ENCODE results near the gene CDH23. TPM values are rescaled to one million over a fixed set of nuclear protein-coding genes. Genes with fewer than 3 reads are reported as not detected.

Gene CDH23
- total RNA-seq, 2 donors from 2014 or later, result 0.06 TPM; not detected in 1

DNA sequence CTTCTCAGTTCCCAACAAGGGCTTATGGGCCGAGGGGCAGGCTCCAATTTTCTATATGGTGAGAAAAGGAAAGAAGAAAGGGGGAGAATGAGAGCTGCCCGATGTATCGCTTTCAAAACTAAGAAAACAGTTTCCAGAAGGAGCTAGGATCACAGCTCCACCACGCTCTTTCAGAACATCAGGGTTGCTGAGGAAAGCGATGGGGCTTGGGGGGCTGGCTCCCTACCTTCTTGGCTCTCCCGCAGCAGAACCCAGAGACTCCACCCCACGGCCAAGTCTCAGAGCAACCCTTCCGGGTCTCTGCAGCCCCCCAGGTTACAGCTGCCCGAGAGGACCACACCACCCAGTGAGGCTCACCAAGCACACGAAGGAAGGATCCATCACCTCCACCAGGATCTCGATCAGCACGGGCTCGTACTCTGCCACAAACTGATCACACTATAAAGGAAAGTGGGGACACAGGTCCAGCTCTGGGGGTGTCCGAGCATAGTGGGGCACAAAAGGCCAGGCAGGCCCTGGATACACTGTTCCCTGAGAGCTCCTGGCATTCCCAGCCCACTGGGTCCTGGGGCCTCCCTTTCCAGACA, 422.0 kb downstream of the CDH23 start:
- Mint-ChIP-seq H3K27ac (no peak overlapping the region), H3K9me3 (no peaks in the 10 kb centered on the region), H3K36me3 (peaks cover 15% of the 10 kb centered on the region), H3K4me1 (ENCODE audit: low read depth in 2 of 2) (peaks cover 17 to 23% of the 10 kb centered on the region in 2 donors), H3K4me3 (no peak overlapping the region), H3K27me3 (no peaks in the 10 kb centered on the region)
- DNase-seq (ENCODE audit: low spot score), result peak; percentile 54
- ATAC-seq, result no peak

DNA sequence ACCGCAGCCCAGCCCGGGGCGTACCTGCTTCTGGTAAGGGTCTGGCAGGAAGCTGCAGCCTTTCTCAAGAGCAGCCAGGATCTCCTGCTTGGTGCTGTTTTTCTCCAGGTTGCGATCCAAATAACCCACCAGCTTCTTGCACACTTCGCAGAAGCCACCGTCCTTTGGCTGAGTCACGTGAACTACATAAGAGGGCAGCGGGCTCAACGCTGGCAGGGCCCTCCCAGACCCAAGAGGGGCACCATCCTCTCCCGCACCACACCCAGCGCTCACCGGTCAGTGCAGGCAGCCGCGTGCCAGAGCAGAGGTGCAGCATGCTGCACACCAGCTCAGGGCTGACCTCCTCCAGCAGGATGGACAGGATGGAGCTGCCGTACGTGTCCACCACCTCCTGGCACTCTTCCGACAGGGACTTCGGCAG, 422.7 kb downstream of the CDH23 start:
- Mint-ChIP-seq H3K4me3 (no peak overlapping the region), H3K9me3 (no peaks in the 10 kb centered on the region), H3K27me3 (no peaks in the 10 kb centered on the region), H3K36me3 (peaks cover 17% of the 10 kb centered on the region), H3K4me1 (ENCODE audit: low read depth in 2 of 2) (peaks cover 17 to 24% of the 10 kb centered on the region in 2 donors), H3K27ac (no peak overlapping the region)
- DNase-seq (ENCODE audit: low spot score), result no peak
- ATAC-seq, result no peak

DNA sequence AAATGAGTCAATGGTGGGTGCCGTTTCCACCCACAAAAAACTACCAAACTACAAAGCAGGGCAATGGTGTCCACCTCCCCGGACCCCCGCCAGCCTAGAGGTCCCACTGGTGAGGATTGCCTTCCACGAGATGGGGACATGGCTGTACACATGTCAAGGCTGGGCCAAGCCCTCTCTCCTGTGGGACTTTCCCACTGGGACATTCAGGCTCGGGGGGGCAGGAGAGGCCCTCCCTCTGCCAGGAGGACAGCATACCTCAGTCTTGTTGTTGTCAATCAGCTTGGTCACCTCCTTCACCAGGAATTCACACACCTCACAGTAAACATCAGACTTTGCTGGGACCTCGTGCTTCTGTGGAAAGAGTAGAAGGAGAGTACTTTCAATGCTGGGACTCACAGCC, 423.3 kb downstream of the CDH23 start:
- no peak overlapping the region for H3K27ac Mint-ChIP-seq
- peaks cover 17 to 24% of the 10 kb centered on the region in 2 donors for H3K4me1 Mint-ChIP-seq (ENCODE audit: low read depth in 2 of 2)

GRCh38 chr10:71820966-71821365, 424.2 kb downstream of the CDH23 start:
- H3K36me3 Mint-ChIP-seq, result peaks cover 17% of the 10 kb centered on the region
- ATAC-seq, result no peak
- no peak overlapping the region for H3K4me3 Mint-ChIP-seq

More for the DNA sequence above, 423.3 kb downstream of the CDH23 start:
- no peak overlapping the region for H3K4me3 Mint-ChIP-seq
- H3K9me3 Mint-ChIP-seq, result no peaks in the 10 kb centered on the region
- H3K27me3 Mint-ChIP-seq, result no peaks in the 10 kb centered on the region
- peaks cover 17% of the 10 kb centered on the region for H3K36me3 Mint-ChIP-seq
- ATAC-seq (no peak), DNase-seq (ENCODE audit: low spot score) (no peak)

GRCh38 chr10:71821909-71822763, 425.4 kb downstream of the CDH23 start:
- H3K36me3 Mint-ChIP-seq, result peaks cover 17% of the 10 kb centered on the region

More at GRCh38 chr10:71820966-71821365, 424.2 kb downstream of the CDH23 start:
- no peak for DNase-seq (ENCODE audit: low spot score)
- no peak overlapping the region for H3K27ac Mint-ChIP-seq
- H3K27me3 Mint-ChIP-seq, result no peaks in the 10 kb centered on the region
- no peaks in the 10 kb centered on the region for H3K9me3 Mint-ChIP-seq
- peaks cover 17 to 24% of the 10 kb centered on the region in 2 donors for H3K4me1 Mint-ChIP-seq (ENCODE audit: low read depth in 2 of 2)

GRCh38 chr10:71823356-71823755, 426.6 kb downstream of the CDH23 start:
- peaks cover 17 to 24% of the 10 kb centered on the region in 2 donors for H3K4me1 Mint-ChIP-seq (ENCODE audit: low read depth in 2 of 2)
- no peaks in the 10 kb centered on the region for H3K27me3 Mint-ChIP-seq
- H3K4me3 Mint-ChIP-seq, result no peak overlapping the region
- H3K27ac Mint-ChIP-seq, result no peak overlapping the region
- ATAC-seq, result no peak
- no peaks in the 10 kb centered on the region for H3K9me3 Mint-ChIP-seq
- DNase-seq (ENCODE audit: low spot score), result no peak
- H3K36me3 Mint-ChIP-seq, result peaks cover 11% of the 10 kb centered on the region

More at GRCh38 chr10:71821909-71822763, 425.4 kb downstream of the CDH23 start:
- H3K27me3 Mint-ChIP-seq, result no peaks in the 10 kb centered on the region
- DNase-seq (ENCODE audit: low spot score), result no peak
- H3K27ac Mint-ChIP-seq, result peak overlapping the region in 1 of 2 donors; percentile 33
- no peak overlapping the region for H3K4me3 Mint-ChIP-seq
- H3K9me3 Mint-ChIP-seq, result no peaks in the 10 kb centered on the region
- H3K4me1 Mint-ChIP-seq (ENCODE audit: low read depth in 2 of 2), result peaks cover 17 to 24% of the 10 kb centered on the region in 2 donors
- peak; percentile 82 to 92 for ATAC-seq

- ATAC-seq, result no peak
- H3K4me3 Mint-ChIP-seq, result no peak overlapping the region
- peaks cover 21 to 24% of the 10 kb centered on the region in 2 donors for H3K4me1 Mint-ChIP-seq (ENCODE audit: low read depth in 2 of 2)
- H3K36me3 Mint-ChIP-seq, result peaks cover 11% of the 10 kb centered on the region
- H3K9me3 Mint-ChIP-seq, result no peaks in the 10 kb centered on the region
- no peaks in the 10 kb centered on the region for H3K27me3 Mint-ChIP-seq
- no peak overlapping the region for H3K27ac Mint-ChIP-seq
- DNase-seq (ENCODE audit: low spot score), result no peak
Observed at GRCh38 chr10:71824333-71824732, 427.6 kb downstream of the CDH23 start.

DNA sequence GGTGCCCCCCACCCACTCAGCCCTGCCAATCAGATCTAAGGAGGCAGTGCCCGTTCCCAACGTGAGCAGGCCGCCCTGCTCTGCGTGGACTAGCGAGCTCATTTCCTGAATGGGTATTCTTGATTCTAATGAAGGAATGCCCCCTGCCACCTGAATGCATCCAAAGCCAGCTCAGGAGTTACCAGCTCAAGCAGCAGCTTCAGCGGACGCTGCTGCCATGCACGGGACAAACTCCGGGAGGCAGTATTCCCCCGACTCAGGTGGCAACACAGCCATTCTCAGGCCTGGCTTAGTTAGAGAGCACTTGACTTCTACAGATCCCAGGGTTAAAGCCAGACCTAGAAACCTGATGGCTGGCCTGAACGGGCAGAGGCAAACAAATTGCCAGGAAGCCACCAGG, 428.5 kb downstream of the CDH23 start:
- H3K27me3 Mint-ChIP-seq, result no peaks in the 10 kb centered on the region
- ATAC-seq, result no peak
- H3K27ac Mint-ChIP-seq, result no peak overlapping the region
- peaks cover 24 to 25% of the 10 kb centered on the region in 2 donors for H3K4me1 Mint-ChIP-seq (ENCODE audit: low read depth in 2 of 2)
- H3K9me3 Mint-ChIP-seq, result no peaks in the 10 kb centered on the region
- peaks cover 15% of the 10 kb centered on the region for H3K36me3 Mint-ChIP-seq
- no peak for DNase-seq (ENCODE audit: low spot score)
- no peak overlapping the region for H3K4me3 Mint-ChIP-seq

DNA sequence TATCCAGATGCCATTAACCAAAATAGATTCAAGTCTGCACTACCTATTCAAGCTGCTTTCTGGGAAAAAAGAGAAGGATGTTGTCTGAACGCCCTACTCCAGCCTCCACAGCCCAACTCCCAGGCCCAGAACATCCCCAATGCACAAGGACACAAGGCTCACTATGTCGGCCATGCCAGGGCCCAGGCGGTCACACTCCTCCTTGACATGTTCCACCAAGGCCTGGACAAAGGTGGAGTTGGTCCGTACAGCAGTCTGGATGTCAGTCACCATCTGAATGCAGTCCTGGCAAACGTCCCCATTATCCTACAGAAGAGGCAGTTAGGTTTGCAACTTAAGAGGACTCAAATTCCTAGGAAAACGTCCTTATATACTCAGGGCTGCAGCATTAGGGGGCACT, 431.1 kb downstream of the CDH23 start:
- Mint-ChIP-seq H3K27me3 (no peaks in the 10 kb centered on the region), H3K36me3 (peaks cover 13% of the 10 kb centered on the region), H3K27ac (no peak overlapping the region), H3K9me3 (no peaks in the 10 kb centered on the region), H3K4me1 (ENCODE audit: low read depth in 2 of 2) (peaks cover 6 to 15% of the 10 kb centered on the region in 2 donors), H3K4me3 (no peak overlapping the region)
- DNase-seq (ENCODE audit: low spot score), result no peak
- no peak for ATAC-seq

GRCh38 chr10:71828702-71829101, 432.0 kb downstream of the CDH23 start:
- H3K9me3 Mint-ChIP-seq, result no peaks in the 10 kb centered on the region
- H3K27ac Mint-ChIP-seq, result no peak overlapping the region
- no peak for ATAC-seq
- H3K36me3 Mint-ChIP-seq, result peaks cover 10% of the 10 kb centered on the region
- peaks cover 8 to 22% of the 10 kb centered on the region in 2 donors for H3K4me1 Mint-ChIP-seq (ENCODE audit: low read depth in 2 of 2)
- DNase-seq (ENCODE audit: low spot score), result no peak
- no peaks in the 10 kb centered on the region for H3K27me3 Mint-ChIP-seq
- no peak overlapping the region for H3K4me3 Mint-ChIP-seq

GRCh38 chr10:71829171-71829570, 432.5 kb downstream of the CDH23 start:
- peaks cover 6 to 23% of the 10 kb centered on the region in 2 donors for H3K4me1 Mint-ChIP-seq (ENCODE audit: low read depth in 2 of 2)
- no peaks in the 10 kb centered on the region for H3K9me3 Mint-ChIP-seq
- H3K27me3 Mint-ChIP-seq, result no peaks in the 10 kb centered on the region
- DNase-seq (ENCODE audit: low spot score) (no peak), ATAC-seq (peak in 1 of 2 donors; percentile 49)
- H3K4me3 Mint-ChIP-seq, result no peak overlapping the region
- peaks cover 7% of the 10 kb centered on the region for H3K36me3 Mint-ChIP-seq
- peak overlapping the region in 1 of 2 donors; percentile 41 for H3K27ac Mint-ChIP-seq

GRCh38 chr10:71829896-71830295, 433.2 kb downstream of the CDH23 start:
- no peak overlapping the region for H3K4me3 Mint-ChIP-seq
- H3K9me3 Mint-ChIP-seq, result no peaks in the 10 kb centered on the region
- peaks cover 7% of the 10 kb centered on the region for H3K36me3 Mint-ChIP-seq
- ATAC-seq, result no peak
- no peak for DNase-seq (ENCODE audit: low spot score)
- no peaks in the 10 kb centered on the region for H3K27me3 Mint-ChIP-seq
- peaks cover 6 to 23% of the 10 kb centered on the region in 2 donors for H3K4me1 Mint-ChIP-seq (ENCODE audit: low read depth in 2 of 2)
- no peak overlapping the region for H3K27ac Mint-ChIP-seq

- Mint-ChIP-seq H3K36me3 (peaks cover 7% of the 10 kb centered on the region), H3K4me1 (ENCODE audit: low read depth in 2 of 2) (peaks cover 8 to 24% of the 10 kb centered on the region in 2 donors), H3K4me3 (no peak overlapping the region), H3K9me3 (no peaks in the 10 kb centered on the region), H3K27me3 (no peaks in the 10 kb centered on the region), H3K27ac (no peak overlapping the region)
- ATAC-seq (no peak), DNase-seq (ENCODE audit: low spot score) (no peak)
Observed at GRCh38 chr10:71830726-71831125, 434.0 kb downstream of the CDH23 start.

All from natural killer cell treated with Interleukin-12 subunit alpha and Interleukin-12 subunit beta and Interleukin-15 and Interleukin-18, amount 100 ng/mL, for 72 hours (primary cell).